ENCODE data around the gene DLG2.

Gene DLG2

GRCh38 chr11:83521647-83522596 lies 2105.2 kb downstream of the DLG2 start:
- DNase-seq (ENCODE audit: low spot score), result peak; percentile 46

DNA sequence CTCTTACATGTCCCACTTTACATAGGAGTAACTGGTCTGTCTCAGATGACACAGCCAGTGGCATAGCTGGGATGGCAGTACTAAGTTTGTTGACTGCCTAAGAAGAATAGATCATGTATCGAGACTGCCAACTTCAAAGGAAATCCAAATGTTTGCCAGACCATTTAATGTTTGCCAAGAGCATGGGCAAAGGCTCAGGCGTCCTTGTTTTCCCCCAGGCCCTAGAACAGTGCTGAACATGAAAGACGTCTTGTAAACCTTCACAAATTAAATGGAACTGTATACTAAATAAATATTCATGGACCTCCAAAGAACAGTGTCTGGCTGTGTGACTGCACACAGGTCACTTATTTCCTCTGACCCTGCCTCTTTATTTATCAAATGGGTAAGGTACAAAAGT lies 2106.3 kb downstream of the DLG2 start:
- DNase-seq (ENCODE audit: low spot score), result no peak

DNA sequence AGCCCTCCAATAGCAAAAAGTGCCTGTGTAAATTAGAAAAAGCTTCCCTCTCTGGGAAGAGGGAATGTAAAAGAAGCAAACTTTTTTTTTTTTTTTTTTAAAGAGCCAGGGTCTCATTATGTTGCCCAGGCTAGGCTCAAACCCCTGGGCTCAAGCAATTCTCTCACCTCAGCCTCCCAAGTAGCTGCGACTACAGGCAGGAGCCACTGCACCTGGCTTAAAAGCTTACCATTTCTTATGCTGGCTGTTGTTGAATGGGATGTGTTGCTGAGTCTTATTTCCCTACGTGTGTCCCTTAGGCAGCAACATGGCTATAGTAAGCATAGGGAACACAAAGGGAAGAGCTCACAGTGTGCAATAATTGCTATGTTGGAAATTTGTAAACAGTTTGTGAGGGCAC lies 2115.5 kb downstream of the DLG2 start:
- DNase-seq (ENCODE audit: low spot score), result no peak

DNA sequence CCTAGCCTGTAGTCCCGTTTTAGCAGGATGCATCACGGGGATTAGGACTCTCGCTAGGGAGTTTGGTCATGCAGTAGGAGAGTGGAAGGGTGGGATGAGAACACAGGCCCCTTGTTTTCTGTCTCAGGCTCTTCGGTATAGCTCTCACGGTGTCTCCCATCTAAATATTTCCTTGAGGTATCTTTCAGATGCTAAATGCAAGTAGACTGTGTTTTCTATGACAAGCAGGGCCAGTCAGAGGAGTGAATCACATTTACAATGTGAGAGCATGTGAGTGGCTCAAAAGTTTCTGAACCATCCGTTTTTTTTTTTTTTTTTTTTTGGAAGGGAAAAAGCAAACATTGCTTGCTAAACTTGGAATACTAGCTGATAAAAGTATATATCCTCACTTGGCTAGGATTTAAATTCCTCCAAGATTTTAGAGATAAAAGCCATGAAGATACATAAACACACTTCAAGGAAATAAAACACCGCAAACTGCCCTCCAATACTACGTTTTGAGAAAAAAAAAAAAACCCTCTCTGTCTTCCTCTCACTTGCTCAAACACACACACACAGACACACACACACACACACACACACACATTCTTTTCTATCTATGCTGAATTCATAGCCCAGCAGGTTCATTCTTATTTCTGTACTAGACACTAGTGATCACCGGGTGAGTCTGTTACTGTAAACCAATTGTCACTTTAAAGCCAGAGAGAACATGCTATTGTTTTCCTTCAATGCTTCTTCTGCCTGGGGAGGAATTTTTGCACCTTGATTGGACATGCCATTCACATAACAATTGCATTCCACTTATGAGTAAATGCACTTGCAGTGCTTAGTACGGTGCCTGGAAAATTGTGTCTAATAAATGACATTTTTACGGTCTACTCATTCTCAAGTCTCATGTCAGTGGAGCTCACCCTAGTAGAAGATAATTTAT lies 2116.3 kb downstream of the DLG2 start:
- DNase-seq (ENCODE audit: low spot score), result no peak

DNA sequence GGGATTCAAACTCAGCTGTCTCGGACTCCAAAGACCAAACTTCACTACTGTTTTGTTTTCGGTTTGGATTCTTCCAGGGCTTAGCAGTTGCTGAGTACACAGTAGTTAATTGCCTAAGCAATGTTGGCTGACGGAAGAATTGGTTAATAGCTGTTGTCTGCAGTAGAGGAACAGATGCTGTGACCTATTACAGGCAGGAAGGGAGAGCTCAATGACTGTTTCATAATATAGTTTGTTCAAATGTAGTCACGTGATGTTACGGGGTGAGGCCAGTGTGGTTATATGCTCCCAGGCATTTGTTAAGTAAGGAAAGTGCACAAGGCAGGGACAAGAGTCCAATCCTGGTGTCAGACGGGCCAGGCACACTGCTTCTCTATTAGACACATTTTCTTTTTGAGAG lies 2118.3 kb downstream of the DLG2 start:
- no peak for DNase-seq (ENCODE audit: low spot score)

DNA sequence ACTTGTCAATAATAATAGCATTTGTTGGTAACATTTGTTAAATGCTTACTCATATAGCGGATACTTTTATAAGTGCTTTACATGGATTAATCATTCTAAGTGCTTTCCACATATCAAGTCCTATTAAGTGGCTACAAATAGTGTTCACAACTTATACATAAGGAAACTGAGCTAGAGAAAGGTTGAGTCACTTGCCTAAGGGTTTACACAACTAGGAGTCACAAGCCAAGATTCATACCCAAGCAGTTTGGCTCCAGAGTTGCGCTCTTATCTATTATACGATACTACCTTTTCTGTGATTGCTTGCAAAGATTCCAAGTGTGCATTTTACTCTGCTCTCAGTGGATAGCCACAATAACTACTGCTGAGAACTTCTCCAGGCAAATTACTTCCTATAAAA lies 2125.1 kb downstream of the DLG2 start:
- DNase-seq (ENCODE audit: low spot score), result no peak

DNA sequence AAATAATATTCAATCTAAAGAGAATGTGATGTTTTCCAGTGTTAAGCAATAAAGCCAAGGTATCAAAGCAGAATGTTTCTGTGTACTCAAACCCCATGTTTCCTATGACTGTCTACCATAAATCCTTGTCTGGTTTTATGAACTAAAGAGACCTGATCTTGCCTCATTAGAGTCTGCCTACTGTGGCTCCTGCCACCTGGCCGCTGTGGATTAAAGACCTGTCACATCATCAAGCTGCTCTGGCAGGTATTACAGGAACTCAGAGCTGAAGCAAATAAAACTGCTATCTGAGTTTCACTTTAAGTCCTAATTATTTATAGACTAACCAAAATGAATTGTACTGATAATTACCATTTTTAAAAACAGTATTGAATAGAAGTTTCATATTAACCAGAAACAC lies 2133.2 kb downstream of the DLG2 start:
- DNase-seq (ENCODE audit: low spot score), result no peak

DNA sequence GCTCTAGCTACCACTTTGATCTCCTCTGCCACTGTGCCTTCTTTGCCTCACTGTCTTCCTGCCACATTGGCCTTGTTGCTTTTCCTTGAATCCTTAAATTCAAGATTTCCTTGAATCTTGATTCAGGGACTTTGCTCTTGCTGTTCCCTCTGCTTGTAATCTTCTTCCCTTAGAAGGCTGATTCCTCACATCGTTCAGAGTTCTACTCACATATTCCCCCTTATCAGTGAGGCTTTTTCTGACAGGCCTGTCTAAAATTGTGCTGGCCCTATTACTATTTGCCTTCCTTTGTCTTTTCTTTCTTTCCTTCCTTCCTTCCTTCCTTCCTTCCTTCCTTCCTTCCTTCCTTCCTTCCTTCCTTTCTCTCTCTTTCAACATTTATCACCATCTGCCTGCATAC lies 2134.1 kb downstream of the DLG2 start:
- DNase-seq (ENCODE audit: low spot score), result no peak

DNA sequence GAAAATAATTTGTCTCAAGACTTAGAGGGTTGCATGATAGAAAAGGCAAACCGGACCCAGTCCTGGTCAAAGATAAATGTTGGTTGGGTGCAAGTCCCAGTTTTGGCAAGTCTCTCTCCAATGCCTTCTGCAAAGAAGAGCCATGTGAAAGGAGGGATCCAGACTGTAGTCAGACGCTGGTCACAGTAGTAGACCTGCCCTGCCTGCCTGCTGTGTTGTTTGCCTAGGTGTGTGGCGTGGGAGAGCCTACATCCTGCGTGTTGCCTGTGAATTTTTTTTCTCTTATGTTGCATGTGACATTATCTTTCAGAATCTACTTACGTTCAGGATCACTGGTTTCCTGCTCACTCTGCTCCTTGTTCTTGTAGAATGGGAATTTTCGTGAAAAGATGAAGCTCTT lies 2143.3 kb downstream of the DLG2 start:
- no peak for DNase-seq (ENCODE audit: low spot score)

DNA sequence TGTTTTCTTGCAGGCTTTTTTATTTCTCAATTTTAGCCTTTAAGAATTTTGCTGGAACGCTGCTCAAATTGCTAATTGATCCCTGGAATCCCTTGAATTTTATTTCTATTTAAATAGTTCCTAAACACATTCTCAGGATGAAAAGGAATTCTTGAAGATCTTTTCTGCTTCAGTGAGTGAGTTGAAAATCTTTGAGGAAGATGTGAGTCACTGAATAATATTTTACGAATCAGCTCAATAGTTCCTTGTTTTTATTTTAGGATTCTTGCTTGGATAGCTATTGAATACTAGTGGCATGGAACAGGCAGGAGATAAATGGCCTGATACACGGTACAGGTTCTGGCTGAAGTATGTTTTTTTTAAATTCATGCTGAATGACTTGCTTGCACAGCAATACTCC lies 2146.3 kb downstream of the DLG2 start:
- no peak for DNase-seq (ENCODE audit: low spot score)

- no peak for DNase-seq (ENCODE audit: low spot score)
Observed at GRCh38 chr11:83480251-83480650, 2146.9 kb downstream of the DLG2 start.

GRCh38 chr11:83477772-83478171 lies 2149.4 kb downstream of the DLG2 start:
- DNase-seq (ENCODE audit: low spot score), result no peak

- no peak for DNase-seq (ENCODE audit: low spot score)
Observed at GRCh38 chr11:83475760-83476159, 2151.4 kb downstream of the DLG2 start.

GRCh38 chr11:83473743-83474142 lies 2153.4 kb downstream of the DLG2 start:
- no peak for DNase-seq (ENCODE audit: low spot score)

DNA sequence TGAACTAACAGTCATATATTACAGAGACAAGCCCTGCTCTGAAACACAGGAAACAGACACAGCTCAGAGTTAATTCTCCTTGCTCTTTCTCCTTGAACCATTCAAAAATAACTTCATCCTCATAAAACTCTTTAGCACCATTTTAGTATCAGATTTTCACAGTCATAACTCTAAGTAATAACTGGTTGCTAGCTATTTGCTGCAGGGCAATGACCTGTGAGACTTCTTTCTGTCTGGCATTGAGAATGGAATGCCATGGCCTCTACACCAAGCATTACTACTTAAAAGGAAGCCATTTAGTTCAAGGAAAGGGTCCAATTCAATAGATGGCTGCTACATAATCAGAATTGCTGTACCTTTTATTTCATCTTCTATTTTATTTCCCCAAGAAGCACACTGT lies 2154.3 kb downstream of the DLG2 start:
- no peak for DNase-seq (ENCODE audit: low spot score)

GRCh38 chr11:83471831-83472727 lies 2155.1 kb downstream of the DLG2 start:
- no peak for DNase-seq (ENCODE audit: low spot score)

DNA sequence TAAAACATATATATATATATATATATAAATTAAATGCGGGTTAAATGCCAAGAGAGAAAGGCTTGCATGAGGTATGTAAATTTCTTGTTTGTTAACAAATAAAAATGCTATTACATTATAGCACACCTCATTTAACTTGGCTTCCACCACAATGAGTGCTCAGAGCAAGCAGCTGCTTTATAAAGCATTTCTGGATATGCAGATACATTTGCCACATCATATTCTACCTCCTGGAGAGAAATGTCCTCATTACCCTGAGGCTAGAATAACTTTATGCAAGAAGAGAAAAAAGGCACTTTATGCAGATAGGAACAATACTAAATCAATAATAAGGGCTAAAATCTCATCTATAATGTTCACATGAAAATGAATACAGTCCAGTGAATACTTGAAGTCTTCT lies 2159.3 kb downstream of the DLG2 start:
- no peak for DNase-seq (ENCODE audit: low spot score)

- DNase-seq (ENCODE audit: low spot score), result no peak
Observed at GRCh38 chr11:83464160-83464944, 2162.8 kb downstream of the DLG2 start.

DNA sequence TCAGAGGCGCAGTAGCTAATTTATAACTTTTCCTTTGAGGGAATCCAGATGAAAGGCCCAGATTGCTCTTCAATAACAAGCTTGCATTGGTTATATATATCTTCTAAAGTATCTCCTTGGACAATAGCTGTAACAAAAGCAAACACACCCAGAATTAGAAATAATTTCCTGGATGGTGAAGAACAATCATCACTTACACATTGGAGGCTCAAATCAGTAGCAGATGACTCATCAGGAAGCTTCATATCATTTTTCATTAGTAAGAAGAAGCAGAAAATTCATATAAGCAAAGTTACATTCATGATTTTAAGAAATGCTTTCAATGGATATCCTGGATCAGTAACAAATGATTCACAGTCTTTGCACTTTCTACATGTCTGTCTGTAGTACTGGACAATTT lies 2167.3 kb downstream of the DLG2 start:
- DNase-seq (ENCODE audit: low spot score), result no peak

- DNase-seq (ENCODE audit: low spot score), result no peak
Observed at GRCh38 chr11:83456566-83456965, 2170.6 kb downstream of the DLG2 start.

- DNase-seq (ENCODE audit: low spot score), result peak; percentile 81
Observed at GRCh38 chr11:83456075-83456474, 2171.1 kb downstream of the DLG2 start.
